ENCODE measurements around the gene CADPS2.
"Not testable (repeated sequence)": the region's sequence is repeated elsewhere in the genome, so short reads cannot be mapped to it uniquely, and the experiment has no call there.

Gene CADPS2

DNA sequence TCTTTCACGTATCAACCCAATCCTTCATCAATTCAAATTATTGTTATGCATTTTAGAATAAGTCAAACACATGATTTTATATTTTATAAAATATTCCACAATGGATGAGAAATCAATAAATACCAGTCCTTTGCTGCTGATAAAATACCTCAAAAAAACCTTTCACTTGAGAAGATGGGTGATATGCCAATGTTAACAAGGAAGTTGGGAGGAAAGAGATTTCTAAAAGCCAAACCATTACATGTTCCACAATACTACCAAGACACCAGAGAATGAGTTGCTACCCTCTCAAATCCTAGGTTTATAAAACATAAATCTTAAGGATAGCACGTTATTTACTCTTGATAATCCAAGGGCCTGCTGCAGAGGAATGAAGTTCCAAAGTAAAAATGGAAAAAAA lies 201.8 kb downstream of the CADPS2 start:
- no peak for TF ChIP-seq CTCF (IDR thresholded peaks at IDR 0.05; ENCODE audit: low read depth, low read length)

DNA sequence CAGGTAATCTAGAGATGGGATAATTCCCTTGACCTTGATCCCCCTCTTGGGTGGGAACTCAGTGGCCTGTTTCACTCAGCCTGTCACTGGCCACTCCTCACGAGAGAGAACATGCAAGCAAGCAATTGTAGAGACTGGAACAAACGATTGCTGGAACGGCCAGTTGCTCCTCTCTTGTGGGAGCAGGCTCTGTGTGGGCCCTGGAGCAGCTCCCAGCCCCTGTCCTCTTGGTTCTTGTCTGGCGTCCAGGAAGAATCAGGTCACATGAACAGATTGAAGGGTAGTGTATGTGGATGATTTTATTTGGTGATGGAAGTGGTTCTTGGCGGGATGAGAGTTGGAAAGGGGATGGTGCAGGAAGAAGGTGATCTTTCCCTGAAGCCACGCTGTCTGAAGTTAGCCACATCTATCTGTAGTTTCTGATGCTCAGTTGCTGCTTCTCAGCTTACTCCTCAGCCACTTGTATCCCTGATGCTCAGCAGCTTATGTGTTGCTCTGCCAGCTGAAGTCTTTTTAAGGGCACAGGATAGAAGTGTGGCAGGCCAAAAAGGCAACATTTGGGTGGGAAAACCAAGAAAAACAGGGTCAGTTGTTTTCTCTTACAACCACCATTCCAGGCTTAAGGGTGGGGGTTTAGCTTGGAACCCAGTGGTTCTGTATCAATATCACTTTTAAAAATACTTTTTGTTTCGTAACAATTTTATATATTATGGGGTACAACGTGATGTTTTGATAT lies 203.3 kb downstream of the CADPS2 start:
- no peak for TF ChIP-seq CTCF (IDR thresholded peaks at IDR 0.05; ENCODE audit: low read depth, low read length)
- no peak for DNase-seq (ENCODE audit: low read depth in 2 of 2)
- H3K4me3 ChIP-seq (replicated peaks in 1 of 2; ENCODE audit: low read depth in 2 of 2, low read length in 2 of 2) = no peak overlapping the region

More for the DNA sequence above, 201.8 kb downstream of the CADPS2 start:
- H3K4me3 ChIP-seq (replicated peaks in 1 of 2; ENCODE audit: low read depth in 2 of 2, low read length in 2 of 2) = no peak overlapping the region
- DNase-seq (ENCODE audit: low read depth in 2 of 2) = no peak

DNA sequence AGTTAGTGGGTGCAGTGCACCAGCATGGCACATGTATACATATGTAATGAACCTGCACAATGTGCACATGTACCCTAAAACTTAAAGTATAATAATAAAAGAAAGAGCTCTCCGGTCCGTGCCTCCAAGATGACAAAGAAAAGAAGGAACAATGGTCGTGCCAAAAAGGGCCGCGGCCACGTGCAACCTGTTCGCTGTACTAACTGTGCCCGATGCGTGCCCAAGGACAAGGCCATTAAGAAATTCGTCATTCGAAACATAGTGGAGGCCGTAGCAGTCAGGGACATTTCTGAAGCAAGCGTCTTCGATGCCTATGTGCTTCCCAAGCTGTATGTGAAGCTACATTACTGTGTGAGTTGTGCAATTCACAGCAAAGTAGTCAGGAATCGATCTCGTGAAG lies 205.1 kb downstream of the CADPS2 start:
- not testable (repeated sequence) for DNase-seq (ENCODE audit: low read depth in 2 of 2); H3K4me3 ChIP-seq (replicated peaks in 1 of 2; ENCODE audit: low read depth in 2 of 2, low read length in 2 of 2)

- TF ChIP-seq CTCF (IDR thresholded peaks at IDR 0.05; ENCODE audit: low read depth, low read length) = no peak
- no peak overlapping the region for H3K4me3 ChIP-seq (replicated peaks in 1 of 2; ENCODE audit: low read depth in 2 of 2, low read length in 2 of 2)
- DNase-seq (ENCODE audit: low read depth in 2 of 2) = no peak
Observed at GRCh38 chr7:122679813-122680212, 206.4 kb downstream of the CADPS2 start.

GRCh38 chr7:122679269-122679709 lies 207.0 kb downstream of the CADPS2 start:
- not testable (repeated sequence) for H3K4me3 ChIP-seq (replicated peaks in 1 of 2; ENCODE audit: low read depth in 2 of 2, low read length in 2 of 2); DNase-seq (ENCODE audit: low read depth in 2 of 2)

GRCh38 chr7:122677149-122677548 lies 209.1 kb downstream of the CADPS2 start:
- no peak for DNase-seq (ENCODE audit: low read depth in 2 of 2)
- no peak overlapping the region for H3K4me3 ChIP-seq (replicated peaks in 1 of 2; ENCODE audit: low read depth in 2 of 2, low read length in 2 of 2)
- TF ChIP-seq CTCF (IDR thresholded peaks at IDR 0.05; ENCODE audit: low read depth, low read length) = no peak

GRCh38 chr7:122676466-122676865 lies 209.8 kb downstream of the CADPS2 start:
- TF ChIP-seq CTCF (IDR thresholded peaks at IDR 0.05; ENCODE audit: low read depth, low read length) = no peak
- DNase-seq (ENCODE audit: low read depth in 2 of 2) = no peak

DNA sequence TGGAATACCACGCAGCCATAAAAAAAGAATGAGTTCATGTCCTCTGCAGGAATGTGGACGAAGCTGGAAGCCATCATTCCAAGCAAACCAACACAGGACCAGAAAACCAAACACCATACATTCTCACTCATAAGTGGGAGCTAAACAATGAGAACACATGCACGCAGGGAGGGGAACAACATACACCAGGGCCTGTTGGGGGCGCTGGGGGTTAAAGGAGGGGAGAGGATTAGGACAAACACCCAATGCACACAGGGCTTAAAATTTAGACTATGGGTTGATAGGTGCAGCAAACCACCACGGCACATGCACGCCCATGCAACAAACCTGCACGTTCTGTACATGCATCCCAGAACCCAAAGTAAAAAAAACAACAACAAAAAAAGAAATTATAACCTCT lies 210.6 kb downstream of the CADPS2 start:
- H3K4me3 ChIP-seq (replicated peaks in 1 of 2; ENCODE audit: low read depth in 2 of 2, low read length in 2 of 2) = no peak overlapping the region
- DNase-seq (ENCODE audit: low read depth in 2 of 2) = no peak
- TF ChIP-seq CTCF (IDR thresholded peaks at IDR 0.05; ENCODE audit: low read depth, low read length) = no peak

More at GRCh38 chr7:122676466-122676865, 209.8 kb downstream of the CADPS2 start:
- no peak overlapping the region for H3K4me3 ChIP-seq (replicated peaks in 1 of 2; ENCODE audit: low read depth in 2 of 2, low read length in 2 of 2)
